GM18909 (cell line): Measurements from ENCODE around the gene SLC25A28.
"Not testable (repeated sequence)": the region's sequence is repeated elsewhere in the genome, so short reads cannot be mapped to it uniquely, and the experiment has no call there.

Source experiments
- ATAC-seq: cut with Tn5 transposase; IDR thresholded peaks from one replicate; pipeline ENCODE4 v1.9.1; 2021; ENCODE audit warnings: mild to moderate bottlenecking; ENCODE audit not compliant: unreplicated experiment, poor library complexity

SLC25A28 gene

GRCh38 chr10:99628923-99629624, 8.8 kb upstream of the SLC25A28 start:
- no peak for ATAC-seq

DNA sequence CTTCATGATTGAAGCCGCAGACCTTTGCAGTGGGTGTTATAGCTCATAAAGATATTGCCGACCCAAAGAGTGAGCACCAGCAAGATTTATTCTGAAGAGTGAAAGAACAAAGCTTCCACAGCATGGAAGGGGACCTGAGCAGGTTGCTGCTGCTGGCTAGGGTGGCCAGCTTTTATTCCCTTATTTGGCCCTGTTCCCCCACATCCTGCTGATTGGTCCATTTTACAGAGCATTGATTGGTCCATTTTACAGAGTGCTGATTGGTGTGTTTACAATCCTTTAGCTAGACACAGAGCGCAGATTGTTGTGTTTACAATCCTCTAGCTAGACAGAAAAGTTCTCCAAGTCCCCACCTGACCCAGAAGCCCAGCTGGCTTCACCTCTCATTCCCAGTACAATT, 4.9 kb upstream of the SLC25A28 start:
- not testable (repeated sequence) for ATAC-seq

DNA sequence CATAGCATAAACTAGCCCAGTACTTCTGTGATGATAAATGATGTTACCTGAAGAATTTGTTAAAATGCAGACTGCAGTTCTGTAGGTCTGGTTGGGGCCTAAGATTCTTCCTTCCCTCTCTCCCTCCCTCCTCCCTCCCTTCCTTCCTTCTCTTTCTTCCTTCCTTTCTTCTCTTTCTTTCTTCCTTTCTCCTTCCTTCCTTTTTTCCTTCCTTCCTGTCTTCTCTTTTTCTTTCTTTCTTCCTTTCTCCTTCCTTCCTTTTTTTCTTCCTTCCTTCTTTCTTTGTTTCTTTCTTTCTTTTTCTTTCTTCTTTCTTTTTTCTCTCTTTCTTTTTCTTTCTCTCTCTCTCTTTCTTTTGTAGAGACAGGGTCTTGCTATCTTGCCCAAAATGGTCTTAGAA, 3.7 kb upstream of the SLC25A28 start:
- ATAC-seq: no peak

GRCh38 chr10:99621454-99622251, 1.4 kb upstream of the SLC25A28 start:
- ATAC-seq: no peak

- ATAC-seq: peak; percentile 90
These were observed 643 bp upstream of the SLC25A28 start for GRCh38 chr10:99620711-99621453.

- ATAC-seq: no peak
These were observed 994 bp downstream of the SLC25A28 start for GRCh38 chr10:99619090-99619800.

- no peak for ATAC-seq
These were observed 2.5 kb downstream of the SLC25A28 start for GRCh38 chr10:99617696-99618095.

DNA sequence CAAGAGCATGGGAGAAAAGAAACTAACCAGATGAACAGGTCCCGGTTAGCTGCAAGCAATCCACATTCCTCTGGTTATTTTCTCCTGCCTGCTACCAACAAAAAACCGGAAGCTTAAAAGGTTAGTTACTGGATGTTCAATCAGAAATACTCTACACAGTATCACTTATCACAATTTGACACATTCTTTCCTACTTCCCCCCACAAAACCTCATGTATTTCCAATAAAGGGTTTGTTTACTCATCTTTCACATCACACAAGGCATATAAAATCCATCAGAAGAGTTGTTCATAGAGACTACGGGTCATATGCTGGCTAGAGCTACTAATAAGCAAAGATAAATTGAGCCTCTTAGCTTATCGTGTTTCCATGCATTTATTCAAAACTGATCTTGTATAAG, 4.8 kb downstream of the SLC25A28 start:
- no peak for ATAC-seq

DNA sequence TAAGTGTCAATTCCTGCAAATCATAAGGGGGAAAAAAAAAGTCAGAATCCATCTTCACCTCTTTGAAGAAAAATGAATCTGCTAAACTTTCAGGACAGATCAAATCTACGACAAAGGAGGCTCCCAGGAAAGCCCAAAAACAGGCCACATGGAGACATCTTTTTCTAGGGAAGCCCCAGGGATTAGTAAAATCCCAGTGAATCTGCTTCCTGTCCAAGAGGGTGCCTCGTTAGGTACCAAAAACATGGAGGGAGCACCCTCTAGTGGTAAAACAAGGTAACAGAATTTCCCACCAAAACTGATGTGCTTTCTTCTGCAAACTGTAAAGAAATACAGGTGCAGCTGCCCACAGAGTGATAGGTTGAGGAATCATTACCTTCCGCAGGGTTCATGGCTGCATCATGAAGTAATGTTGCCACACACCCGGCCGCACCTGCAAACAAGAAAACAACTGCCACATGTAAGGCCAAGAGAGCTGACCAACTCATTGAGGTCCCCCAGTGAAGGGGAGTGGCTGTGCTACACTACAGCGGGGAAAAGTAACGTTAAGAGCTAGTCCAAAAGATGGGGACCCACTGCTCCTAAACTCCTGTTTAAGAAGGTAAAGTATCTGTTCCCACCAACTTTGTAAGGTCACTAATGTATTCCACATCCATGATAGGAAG, 7.9 kb downstream of the SLC25A28 start:
- ATAC-seq: peak; percentile 59

DNA sequence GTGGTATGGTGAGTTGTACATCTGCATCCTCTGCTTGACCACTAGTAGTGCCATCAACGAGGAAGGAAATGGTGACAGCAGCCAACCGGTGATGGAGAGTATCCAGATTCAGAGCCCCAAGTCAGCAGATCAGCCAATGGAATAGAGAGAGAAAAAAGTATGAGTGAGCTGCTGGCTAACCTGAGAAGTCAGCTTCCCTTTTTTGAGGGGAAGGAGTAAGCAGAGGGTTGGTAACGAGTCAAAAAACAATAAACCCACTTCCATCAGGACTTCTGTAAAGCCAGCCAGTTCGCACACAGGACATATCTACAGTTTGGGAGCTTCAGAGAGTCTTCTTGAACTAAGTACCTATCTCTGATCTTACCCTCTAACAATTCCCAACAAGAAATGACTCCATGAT, 8.9 kb downstream of the SLC25A28 start:
- no peak for ATAC-seq

- ATAC-seq: no peak
These were observed 10.0 kb downstream of the SLC25A28 start for GRCh38 chr10:99610221-99610620.

- ATAC-seq: no peak
These were observed 11.1 kb downstream of the SLC25A28 start for GRCh38 chr10:99609186-99609585.

- no peak for ATAC-seq
These were observed 14.9 kb downstream of the SLC25A28 start for GRCh38 chr10:99605351-99605750.

GRCh38 chr10:99604862-99605261, 15.4 kb downstream of the SLC25A28 start:
- no peak for ATAC-seq

DNA sequence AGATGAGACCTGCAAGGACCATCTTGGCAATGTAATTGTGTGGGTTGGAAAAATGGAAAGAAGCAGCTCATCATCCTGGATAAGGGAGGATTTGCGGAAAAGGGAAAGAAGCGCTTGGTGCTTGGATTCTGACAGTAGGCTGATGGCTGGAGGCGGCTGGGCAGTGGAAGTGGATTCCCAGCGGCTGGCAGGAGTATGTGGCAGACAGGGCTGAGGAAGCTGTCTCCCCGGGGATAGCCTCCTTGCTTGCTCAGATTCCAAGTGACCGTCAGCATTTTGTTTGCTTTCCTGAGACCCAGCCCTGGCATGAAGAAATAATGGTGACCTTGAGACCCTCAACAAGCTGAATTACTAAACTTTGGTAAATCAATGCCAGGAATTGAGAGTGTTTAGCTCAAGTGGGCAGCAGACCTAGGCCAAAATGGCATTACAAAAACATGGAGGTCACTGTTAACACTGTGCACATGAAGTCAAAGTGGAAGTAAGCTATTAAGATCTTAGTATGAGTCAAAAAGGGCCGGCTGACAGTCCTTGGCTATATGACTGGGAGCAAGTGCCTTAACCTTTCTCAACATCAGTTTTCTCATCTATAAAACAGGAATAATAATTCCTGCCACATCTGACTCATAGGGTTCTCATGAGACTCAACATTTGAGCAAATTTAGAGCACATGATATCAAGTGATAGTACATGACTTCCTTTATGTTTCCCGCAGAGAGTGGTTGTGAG, 21.3 kb downstream of the SLC25A28 start:
- no peak for ATAC-seq

GRCh38 chr10:99598011-99598410, 22.2 kb downstream of the SLC25A28 start:
- no peak for ATAC-seq

- not testable (repeated sequence) for ATAC-seq
These were observed 23.5 kb downstream of the SLC25A28 start for GRCh38 chr10:99596708-99597107.

- ATAC-seq: no peak
These were observed 24.3 kb downstream of the SLC25A28 start for GRCh38 chr10:99595770-99596465.

GRCh38 chr10:99595236-99595635, 25.0 kb downstream of the SLC25A28 start:
- no peak for ATAC-seq
